NCI-H1092 treated with DMSO at 0.1 percent for 48 hours (cell line): Measurements from ENCODE around the gene BANF2.

ENCODE experiments used
- DNase-seq: peaks from one replicate; lab custom pipeline; 2025; lab: John Stamatoyannopoulos, UW

BANF2 gene

GRCh38 chr20:17710379-17711266 lies 10.9 kb downstream of the BANF2 start:
- no peak for DNase-seq

GRCh38 chr20:17711267-17711627 lies 11.5 kb downstream of the BANF2 start:
- no peak for DNase-seq

GRCh38 chr20:17712201-17712600 lies 12.4 kb downstream of the BANF2 start:
- DNase-seq = no peak

GRCh38 chr20:17712708-17713107 lies 12.9 kb downstream of the BANF2 start:
- no peak for DNase-seq

GRCh38 chr20:17714597-17714996 lies 14.8 kb downstream of the BANF2 start:
- DNase-seq = no peak

GRCh38 chr20:17715075-17715474 lies 15.3 kb downstream of the BANF2 start:
- no peak for DNase-seq

- no peak for DNase-seq
Observed at GRCh38 chr20:17716331-17716730, 16.6 kb downstream of the BANF2 start.

- DNase-seq = no peak
Observed at GRCh38 chr20:17720755-17721154, 21.0 kb downstream of the BANF2 start.

GRCh38 chr20:17721802-17722486 lies 22.2 kb downstream of the BANF2 start:
- no peak for DNase-seq

GRCh38 chr20:17722493-17723300 lies 22.9 kb downstream of the BANF2 start:
- DNase-seq = no peak

- DNase-seq = no peak
Observed at GRCh38 chr20:17723301-17723691, 23.5 kb downstream of the BANF2 start.

- peak; percentile 87 for DNase-seq
Observed at GRCh38 chr20:17725094-17725835, 25.5 kb downstream of the BANF2 start.

- DNase-seq = no peak
Observed at GRCh38 chr20:17726902-17727301, 27.1 kb downstream of the BANF2 start.

GRCh38 chr20:17727351-17727750 lies 27.6 kb downstream of the BANF2 start:
- DNase-seq = no peak

- no peak for DNase-seq
Observed at GRCh38 chr20:17728074-17728473, 28.3 kb downstream of the BANF2 start.

GRCh38 chr20:17730071-17730470 lies 30.3 kb downstream of the BANF2 start:
- no peak for DNase-seq

- no peak for DNase-seq
Observed at GRCh38 chr20:17731233-17731632, 31.5 kb downstream of the BANF2 start.

- DNase-seq = no peak
Observed at GRCh38 chr20:17732907-17733521, 33.2 kb downstream of the BANF2 start.

- DNase-seq = no peak
Observed at GRCh38 chr20:17733767-17734304, 34.1 kb downstream of the BANF2 start.

GRCh38 chr20:17734374-17734773 lies 34.6 kb downstream of the BANF2 start:
- no peak for DNase-seq

- DNase-seq = no peak
Observed at GRCh38 chr20:17735206-17735804, 35.5 kb downstream of the BANF2 start.
